Measurements from ENCODE around the gene DPP6.

- TF ChIP-seq POLR2A (IDR thresholded peaks at IDR 0.05) (no peak), EP300 (IDR thresholded peaks at IDR 0.05) (no peak), CTCF (IDR thresholded peaks at IDR 0.05) (no peak)
Measured at GRCh38 chr7:154789404-154789803, 737.2 kb downstream of the DPP6 start.
